SH-SY5Y (cell line): Measurements from ENCODE around the gene PPWD1.

Source experiments
- GATA2 ChIP-seq: IDR thresholded peaks from 2 replicates; pipeline ENCODE4 v1.6.1; 2011; ENCODE audit warnings: mild to moderate bottlenecking, low read depth, low read length
- GATA3 ChIP-seq: IDR thresholded peaks from 2 replicates; pipeline ENCODE4 v1.6.1; 2011; ENCODE audit warnings: low read depth, mild to moderate bottlenecking, low read length, moderate library complexity

The PPWD1 gene

GRCh38 chr5:65577141-65577540, 14.0 kb downstream of the PPWD1 start:
- TF ChIP-seq GATA3: no peak
- no peak for TF ChIP-seq GATA2

DNA sequence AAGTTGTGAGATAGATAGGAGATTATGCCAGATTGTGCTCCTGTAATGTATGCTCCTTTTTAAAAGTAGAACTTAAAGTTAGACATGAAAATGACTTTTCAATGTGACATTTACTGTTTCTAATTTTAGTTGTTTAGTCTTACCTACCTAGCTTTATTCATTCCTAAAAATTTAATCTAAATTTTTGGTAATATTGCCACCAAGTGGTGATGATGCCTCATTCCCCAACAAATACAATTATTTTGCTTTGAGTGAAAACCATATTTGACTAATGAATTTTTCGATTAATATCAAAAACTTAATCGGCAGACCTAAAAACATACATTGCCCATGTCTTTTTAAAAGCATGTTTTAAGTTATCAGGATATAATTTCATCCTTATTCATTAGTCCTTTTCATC, 25.6 kb downstream of the PPWD1 start:
- TF ChIP-seq GATA2: no peak
- TF ChIP-seq GATA3: no peak

DNA sequence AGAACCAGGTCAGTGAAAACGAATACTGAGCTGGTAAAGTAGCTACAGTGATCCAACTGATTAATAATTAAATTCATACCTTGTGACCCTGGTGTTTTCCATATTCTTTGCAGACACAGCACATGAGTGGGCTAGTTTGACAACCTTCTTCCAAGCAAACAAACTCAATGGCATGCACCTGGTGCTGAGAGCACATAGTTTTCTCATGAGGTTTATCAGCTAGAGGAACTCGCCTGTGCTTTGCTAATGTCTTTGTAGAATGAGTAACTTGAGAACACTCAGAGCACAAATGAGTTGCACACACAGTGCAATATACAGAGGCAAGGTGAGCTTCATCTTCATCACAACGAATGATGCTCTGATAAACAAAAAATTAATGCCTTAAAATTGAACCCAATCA, 48.4 kb downstream of the PPWD1 start:
- TF ChIP-seq GATA3 (no peak), GATA2 (no peak)

DNA sequence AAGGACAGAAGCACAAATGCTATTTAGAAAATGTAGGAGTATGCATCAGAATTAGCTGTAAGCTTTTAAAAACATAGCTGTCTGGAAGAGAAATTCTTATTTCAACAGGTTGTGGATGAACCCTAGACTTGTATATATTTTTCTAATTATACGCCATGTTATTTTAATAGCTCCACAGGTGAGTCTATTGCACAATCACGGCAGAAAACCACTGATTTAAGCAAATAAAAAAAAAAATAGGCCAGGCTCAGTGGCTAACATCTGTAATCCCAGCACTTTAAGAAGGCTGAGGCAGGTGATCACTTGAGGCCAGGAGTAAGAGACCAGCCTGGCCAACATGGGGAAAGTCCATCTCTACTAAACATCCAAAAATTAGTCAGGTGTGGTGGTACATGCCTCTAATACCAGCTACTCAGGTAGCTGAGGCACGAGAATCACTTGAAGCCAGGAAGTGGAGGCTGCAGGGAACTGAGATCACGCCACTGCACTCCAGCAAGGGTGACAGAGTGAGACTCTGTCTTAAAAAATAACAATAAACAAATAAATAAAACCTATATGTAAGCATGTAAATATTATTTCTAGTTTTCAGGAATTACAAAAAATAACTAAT, 49.3 kb downstream of the PPWD1 start:
- TF ChIP-seq GATA2 (no peak), GATA3 (no peak)

GRCh38 chr5:65620021-65620420, 56.9 kb downstream of the PPWD1 start:
- TF ChIP-seq GATA3 (no peak), GATA2 (no peak)

- TF ChIP-seq GATA2: no peak
- no peak for TF ChIP-seq GATA3
These were observed 60.4 kb downstream of the PPWD1 start for GRCh38 chr5:65623482-65623881.

DNA sequence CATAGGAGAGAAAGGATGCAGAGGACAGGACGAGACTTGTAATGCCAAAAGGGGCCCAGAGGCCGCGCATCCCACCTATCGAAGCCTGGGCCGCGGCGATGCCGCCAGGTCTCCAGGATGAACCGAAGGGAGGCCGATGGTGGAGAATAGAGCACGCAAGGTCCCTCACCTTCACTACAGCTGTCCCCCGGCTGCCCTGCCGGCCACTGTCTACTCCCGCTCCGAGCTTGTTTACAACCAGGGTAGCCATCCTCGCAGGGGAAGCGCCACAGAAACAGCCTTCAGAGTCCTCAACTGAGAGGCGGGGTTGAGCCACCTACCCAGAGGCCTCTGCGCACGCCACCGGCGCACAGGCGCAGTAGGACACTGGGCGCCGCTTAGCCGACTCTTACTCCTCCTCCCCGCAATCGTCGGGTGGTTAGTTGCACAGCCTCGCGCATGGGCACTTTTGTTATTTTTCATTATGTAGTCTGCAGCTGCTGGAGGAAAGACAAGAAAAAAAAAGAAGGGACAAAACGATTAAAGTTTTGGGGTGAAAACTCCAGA, 61.0 kb downstream of the PPWD1 start, which contains the start of gene TRIM23:
Gene TRIM23, minus strand, starts transcription at position 309 of the 546 bp plus-strand sequence. Its CDS starts 59 bp downstream, at position 250.
- TF ChIP-seq GATA3: no peak
- no peak for TF ChIP-seq GATA2

DNA sequence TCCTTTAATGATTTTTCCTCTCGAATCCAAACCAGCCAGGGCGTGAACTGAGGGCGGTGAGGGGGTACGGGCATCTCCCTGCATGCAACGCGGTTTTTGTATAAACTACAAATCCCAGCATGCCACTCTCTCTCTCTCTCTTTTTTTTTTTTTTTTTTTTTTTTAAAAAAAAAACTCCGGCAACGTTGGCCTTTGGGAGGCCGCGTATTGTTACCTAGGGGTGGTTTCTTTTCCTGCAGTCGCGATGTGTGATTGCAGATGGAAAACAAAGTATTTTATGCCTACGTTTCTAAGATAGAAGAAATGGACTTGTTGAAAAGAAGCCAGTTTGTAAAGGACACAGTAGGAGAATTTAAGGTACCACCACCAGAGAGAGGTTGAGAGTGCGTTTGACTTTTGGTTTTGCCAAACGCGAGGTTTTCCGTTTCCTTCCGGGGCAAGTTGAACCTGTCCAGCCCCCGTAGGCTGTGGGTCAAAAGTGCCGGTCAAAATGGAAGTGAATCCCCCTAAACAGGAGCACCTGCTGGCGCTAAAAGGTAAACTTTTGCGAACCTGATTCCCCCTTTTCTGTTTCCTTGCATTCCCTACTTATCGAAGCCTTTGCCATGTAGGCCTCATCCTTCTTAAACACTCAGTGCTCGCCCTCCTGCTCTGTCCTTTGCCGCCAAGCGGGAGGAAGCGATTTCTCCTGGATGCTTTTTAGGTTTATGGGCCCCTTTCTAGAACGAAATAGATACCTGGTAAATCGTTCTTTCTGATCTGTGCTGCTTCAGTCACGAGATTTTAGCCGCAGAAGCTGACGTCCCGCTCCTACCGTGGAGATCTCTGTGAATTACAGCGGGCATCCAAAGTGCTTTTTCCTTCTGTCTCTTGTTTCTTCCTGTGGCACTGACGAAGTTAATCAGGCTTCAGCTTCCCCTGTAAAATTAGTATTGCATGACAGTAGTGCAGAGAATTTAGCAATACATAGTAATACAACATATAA, 61.8 kb downstream of the PPWD1 start, which contains the start of the genes SHLD3 and TRAPPC13:
Gene SHLD3, plus strand, starts transcription at position 457 of the 985 bp plus-strand sequence. CDS start 4,561 bp downstream, outside the sequence.
Gene TRAPPC13, plus strand, starts transcription at position 457 of the 985 bp plus-strand sequence. Its CDS starts 34 bp downstream, at position 491.
- no peak for TF ChIP-seq GATA3

GRCh38 chr5:65625743-65626142, 62.6 kb downstream of the PPWD1 start:
- TF ChIP-seq GATA2: no peak
- TF ChIP-seq GATA3: no peak

DNA sequence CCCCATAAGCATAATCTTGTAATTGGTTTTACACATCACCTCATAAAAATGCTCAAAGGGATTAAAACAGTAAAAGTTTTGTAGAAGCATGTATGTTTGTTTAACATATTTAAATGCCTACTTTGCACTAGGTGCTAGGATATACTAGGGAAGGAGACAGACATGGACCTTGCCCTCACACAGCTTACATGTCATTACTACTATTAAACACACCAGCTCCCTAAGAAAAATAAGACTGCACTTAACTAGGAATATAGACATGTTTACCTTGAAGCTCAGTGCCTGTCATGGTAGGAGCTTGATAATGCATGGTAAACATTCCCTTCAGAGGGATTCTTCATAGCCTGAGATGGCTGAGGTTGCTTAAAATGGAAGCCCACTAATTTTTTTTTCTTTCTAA, 67.9 kb downstream of the PPWD1 start:
- TF ChIP-seq GATA2 (no peak), GATA3 (no peak)
